Frontal cortex (tissue), 4 donors: ENCODE results near the gene GRID1. TPM values are rescaled to one million over a fixed set of nuclear protein-coding genes. Genes with fewer than 3 reads are reported as not detected.
A peak's percentile ranks its signal among the peaks of the same experiment; 100 is the strongest.
"Not testable (repeated sequence)": the region's sequence is repeated elsewhere in the genome, so short reads cannot be mapped to it uniquely, and the experiment has no call there.

Source experiments
- DNase-seq, 2 donors: peaks; one replicate each; pipeline ENCODE4 v3.0.0; 2012; ENCODE audit warnings: low spot score in 2 of 2
- FAIRE-seq: peaks from 2 replicates; lab custom pipeline; 2012; peaks lifted over from hg19 to GRCh38; lab: Jason Lieb, UNC
- total RNA-seq: library from RNA; depleted of rRNA; stranded (reverse); fragments of >200 nt; gene quantifications from one replicate; pipeline ENCODE4 v1.2.3, GENCODE V29; 2014
- donor health status: control.
- donor health status: control.
- donor health status: control.

GRID1 gene
- total RNA-seq, 1 donor from 2014 or later, result 12.6 TPM

- no peak for FAIRE-seq
These were observed 26.8 kb upstream of the GRID1 start for GRCh38 chr10:86393362-86393761.

GRCh38 chr10:86392723-86393094, 26.1 kb upstream of the GRID1 start:
- DNase-seq (no peak), FAIRE-seq (no peak)

More at GRCh38 chr10:86393362-86393761, 26.8 kb upstream of the GRID1 start:
- DNase-seq, result no peak

GRCh38 chr10:86391986-86392722, 25.6 kb upstream of the GRID1 start:
- FAIRE-seq (no peak), DNase-seq (no peak)

DNA sequence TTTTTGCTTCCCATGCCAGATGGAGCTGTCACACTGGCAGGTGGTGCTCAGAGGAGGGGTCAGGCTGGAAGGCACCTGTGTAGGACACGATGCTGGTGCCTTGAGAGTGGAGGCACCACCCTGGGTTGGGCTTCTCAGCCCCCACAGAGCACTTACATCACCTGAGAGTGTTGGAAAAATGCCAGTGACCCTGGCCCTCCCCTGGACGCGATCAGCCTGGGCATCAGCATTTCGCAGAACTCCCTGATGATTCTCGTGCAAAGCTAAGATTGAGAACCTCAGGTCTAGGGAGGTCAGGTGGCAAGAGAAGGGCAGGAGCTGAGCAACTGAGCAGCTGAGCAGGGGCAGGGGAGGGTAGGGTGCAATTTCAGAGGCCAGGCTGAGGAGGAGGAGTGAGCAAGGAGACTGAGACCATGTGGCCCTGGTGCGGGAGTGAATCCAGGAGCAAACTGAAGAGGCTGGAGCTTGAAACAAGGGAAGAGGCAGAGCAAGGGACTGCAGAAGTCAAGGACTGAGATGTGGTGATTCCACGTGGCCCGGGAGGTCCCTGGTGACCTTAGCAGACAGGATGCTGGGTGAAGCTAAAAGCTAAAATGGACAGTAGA, 24.7 kb upstream of the GRID1 start:
- no peak for FAIRE-seq
- DNase-seq, result no peak

DNA sequence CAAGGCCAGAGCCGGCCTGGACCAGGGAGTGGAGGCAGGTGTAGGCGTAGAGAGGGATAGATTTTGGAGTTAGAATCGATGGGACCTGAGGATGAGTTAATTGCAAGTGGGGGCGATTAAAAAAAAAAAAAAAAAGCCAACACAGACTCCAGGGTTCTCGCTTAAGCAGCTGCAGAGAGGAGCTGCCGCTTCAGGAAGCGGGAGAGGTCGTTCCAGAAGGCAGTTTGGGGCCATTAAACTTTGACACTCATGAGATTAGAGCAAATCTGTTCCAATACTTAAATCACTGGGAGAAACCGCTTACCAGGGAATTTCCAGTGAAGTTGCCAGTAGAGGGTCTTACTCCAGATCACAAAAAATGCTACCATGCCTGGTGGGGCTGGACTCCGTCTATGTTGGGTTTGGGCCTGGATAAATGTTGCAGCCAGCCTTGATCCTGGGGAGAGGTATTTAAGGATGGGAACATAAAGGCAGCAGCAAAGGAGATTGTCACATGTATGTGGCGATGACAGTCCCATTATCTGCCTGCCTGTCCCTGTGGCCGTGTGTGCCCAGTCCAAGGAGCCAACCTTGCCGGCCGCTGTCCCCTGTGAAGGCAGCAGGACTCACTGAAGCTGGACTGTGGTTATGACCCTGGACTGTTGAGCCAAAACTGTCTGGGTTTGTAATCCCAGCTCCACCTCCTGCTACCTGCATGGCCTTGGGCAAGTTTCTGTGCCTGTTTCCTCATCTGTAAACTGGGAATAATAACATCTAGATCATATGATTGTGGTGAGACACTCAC, 23.9 kb upstream of the GRID1 start:
- DNase-seq (no peak), FAIRE-seq (no peak)

GRCh38 chr10:86389441-86390193, 23.0 kb upstream of the GRID1 start:
- FAIRE-seq, result no peak
- DNase-seq, result no peak

- not testable (repeated sequence) for FAIRE-seq
These were observed 22.5 kb upstream of the GRID1 start for GRCh38 chr10:86389109-86389440.

GRCh38 chr10:86388119-86388704, 21.6 kb upstream of the GRID1 start:
- FAIRE-seq, result no peak
- DNase-seq, result no peak

More at GRCh38 chr10:86389109-86389440, 22.5 kb upstream of the GRID1 start:
- not testable (repeated sequence) for DNase-seq

GRCh38 chr10:86387178-86387794, 20.7 kb upstream of the GRID1 start:
- DNase-seq (no peak), FAIRE-seq (no peak)

DNA sequence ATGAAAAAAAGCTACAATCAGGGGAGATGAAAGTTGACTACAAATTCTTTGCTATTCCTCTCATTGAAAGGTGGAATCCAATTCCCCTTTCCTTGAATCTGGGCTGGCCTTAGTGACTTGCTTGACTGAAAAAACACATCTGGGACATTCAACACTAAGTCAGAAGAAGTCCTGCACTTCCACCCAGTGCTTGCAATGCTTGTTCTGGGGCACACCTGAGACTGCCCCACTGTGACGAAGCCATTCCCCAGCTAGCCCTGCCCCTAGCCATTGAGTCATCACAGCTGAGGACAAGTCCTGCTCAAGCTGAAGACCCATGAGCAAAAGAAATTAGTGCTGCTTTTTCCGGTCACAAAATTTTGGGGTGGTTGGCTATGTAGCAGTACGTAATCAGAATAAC, 19.2 kb upstream of the GRID1 start:
- DNase-seq, result no peak
- FAIRE-seq, result no peak

- DNase-seq (no peak), FAIRE-seq (no peak)
These were observed 11.2 kb upstream of the GRID1 start for GRCh38 chr10:86377797-86378146.

- DNase-seq (peak; percentile 82 to 88), FAIRE-seq (no peak)
These were observed 10.5 kb upstream of the GRID1 start for GRCh38 chr10:86376852-86377796.

GRCh38 chr10:86376403-86376802, 9.8 kb upstream of the GRID1 start:
- FAIRE-seq, result no peak
- no peak for DNase-seq

- FAIRE-seq (no peak), DNase-seq (no peak)
These were observed 8.6 kb upstream of the GRID1 start for GRCh38 chr10:86375204-86375603.

DNA sequence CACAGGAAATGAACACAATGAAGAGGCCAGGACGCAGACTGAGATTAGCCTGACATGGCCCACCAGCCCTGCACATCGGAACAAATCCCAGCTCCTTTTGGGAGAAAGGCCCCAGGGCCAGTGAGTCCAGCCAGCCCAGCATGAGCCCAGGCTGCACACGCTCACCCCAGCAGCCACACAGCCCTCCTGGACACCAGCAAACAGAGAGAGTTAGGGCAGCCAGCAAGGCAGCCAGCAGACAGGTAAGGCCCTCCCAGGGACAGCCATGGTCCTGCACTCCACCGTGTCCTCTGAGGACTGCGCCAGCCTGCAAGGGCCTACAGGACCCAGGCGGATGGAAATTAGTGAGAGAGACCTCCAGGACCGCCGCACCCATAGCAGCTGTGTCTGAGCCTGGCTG, 8.1 kb upstream of the GRID1 start:
- no peak for DNase-seq

GRCh38 chr10:86373828-86374227, 7.2 kb upstream of the GRID1 start:
- no peak for DNase-seq
- FAIRE-seq, result no peak

More for the DNA sequence above, 8.1 kb upstream of the GRID1 start:
- no peak for FAIRE-seq

GRCh38 chr10:86373251-86373650, 6.7 kb upstream of the GRID1 start:
- DNase-seq, result no peak
- no peak for FAIRE-seq

- no peak for FAIRE-seq
- DNase-seq, result no peak
These were observed 6.2 kb upstream of the GRID1 start for GRCh38 chr10:86372784-86373239.
